ENCODE measurements around the gene ZNF3. TPM values are rescaled to one million over a fixed set of nuclear protein-coding genes. Genes with fewer than 3 reads are reported as not detected.

The ZNF3 gene
- total and polyA plus RNA-seq, 9 of the 15 experiments (the other 6 are each of a cell fraction or from before 2014, with no cell fraction given): 30.0 to 64.9 (median 51.5) TPM

DNA sequence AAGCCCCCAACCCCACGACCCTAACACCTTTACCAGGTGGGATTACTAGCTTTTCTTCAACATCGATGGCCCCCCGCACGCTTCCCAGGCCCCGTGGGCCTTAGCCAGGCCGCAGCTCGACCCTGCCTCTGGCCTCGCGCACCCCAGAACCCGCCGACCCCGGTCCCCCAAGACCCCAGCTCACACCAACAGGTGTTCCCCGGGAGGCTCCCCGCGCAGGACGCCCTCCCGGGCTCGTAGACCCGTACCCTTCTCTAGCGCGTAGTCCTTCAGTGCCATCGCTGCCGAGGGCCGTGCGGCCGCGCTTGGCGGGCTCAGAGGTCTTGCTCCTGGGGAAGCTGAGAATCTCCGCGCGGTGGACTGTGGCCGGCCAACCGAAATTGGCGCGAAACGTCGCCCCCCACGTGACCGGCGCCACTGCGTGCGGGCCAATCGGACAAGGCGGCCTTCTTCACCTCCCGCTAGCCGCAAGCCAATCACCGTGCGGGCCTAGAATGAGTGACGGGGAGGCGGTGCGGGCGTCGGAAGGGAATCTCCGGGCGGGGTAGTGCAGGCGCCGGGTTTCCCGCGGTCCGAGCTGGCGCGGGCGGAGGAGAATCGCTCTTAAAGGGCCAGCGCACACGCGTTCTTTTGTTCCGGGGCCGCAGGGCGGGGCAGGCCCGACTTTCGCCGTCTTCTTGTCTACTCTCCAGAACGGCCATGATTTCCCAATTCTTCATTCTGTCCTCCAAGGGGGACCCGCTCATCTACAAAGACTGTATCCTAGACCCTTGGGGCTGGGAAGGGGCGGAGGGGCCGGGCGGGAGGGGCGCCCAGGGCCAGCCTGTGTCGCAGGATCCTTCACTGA, 19.7 kb upstream of the ZNF3 start, which contains the start of the genes AP4M1 and MCM7 (continued):
- TF ChIP-seq HMGN3 (IDR thresholded peaks at IDR 0.05; ENCODE audit: borderline replicate concordance, extremely low read depth, insufficient read length, low read depth, low read length) (peak; percentile 26), SMC3 (conservative IDR thresholded peaks at IDR 0.05; ENCODE audit: insufficient read depth, low read depth, low read length) (no peak; the same call in 1 of the 2 replicates), ZNF589 (CRISPR knock-in tag; IDR thresholded peaks at IDR 0.05; ENCODE audit: low read depth) (0 out of 2 replicates have a peak, but pooled peaks have one; percentile 37), ZNF592 (IDR thresholded peaks at IDR 0.05) (peak; percentile 3; the same call in 1 of the 2 replicates), PYGO2 (tag; IDR thresholded peaks at IDR 0.05) (no peak), ETV5 (CRISPR knock-in tag; IDR thresholded peaks at IDR 0.05; ENCODE audit: low read depth) (peak; percentile 85), ILF3 (IDR thresholded peaks at IDR 0.05; ENCODE audit: borderline replicate concordance) (no peak), NEUROD1 (IDR thresholded peaks at IDR 0.05; ENCODE audit: borderline replicate concordance, low read depth, low read length, partially characterized antibody) (peak; percentile 87), PHF20 (IDR thresholded peaks at IDR 0.05; ENCODE audit: partially characterized antibody) (no peak), KDM4B (IDR thresholded peaks at IDR 0.05; ENCODE audit: borderline replicate concordance in 2 of 2, low read depth in 1 of 2) (no peak), ZNF551 (CRISPR knock-in tag; IDR thresholded peaks at IDR 0.05) (no peak), SP2 (IDR thresholded peaks at IDR 0.05; ENCODE audit: extremely low read depth, low read depth, low read length, poor library complexity, severe bottlenecking) (peak; percentile 64), GTF2F1 (IDR thresholded peaks at IDR 0.05; ENCODE audit: low read depth, low read length) (peak; percentile 61; the same call in 1 of the 2 replicates), TAL1 (IDR thresholded peaks at IDR 0.05) (no peak), CREB1 (IDR thresholded peaks at IDR 0.05) (peak; percentile 43), CREB1 (CRISPR knock-in tag; IDR thresholded peaks at IDR 0.05) (peak; percentile 82), ESRRB (CRISPR knock-in tag; IDR thresholded peaks at IDR 0.05; ENCODE audit: borderline replicate concordance) (no peak)
- TF ChIP-seq, protein P1, sequence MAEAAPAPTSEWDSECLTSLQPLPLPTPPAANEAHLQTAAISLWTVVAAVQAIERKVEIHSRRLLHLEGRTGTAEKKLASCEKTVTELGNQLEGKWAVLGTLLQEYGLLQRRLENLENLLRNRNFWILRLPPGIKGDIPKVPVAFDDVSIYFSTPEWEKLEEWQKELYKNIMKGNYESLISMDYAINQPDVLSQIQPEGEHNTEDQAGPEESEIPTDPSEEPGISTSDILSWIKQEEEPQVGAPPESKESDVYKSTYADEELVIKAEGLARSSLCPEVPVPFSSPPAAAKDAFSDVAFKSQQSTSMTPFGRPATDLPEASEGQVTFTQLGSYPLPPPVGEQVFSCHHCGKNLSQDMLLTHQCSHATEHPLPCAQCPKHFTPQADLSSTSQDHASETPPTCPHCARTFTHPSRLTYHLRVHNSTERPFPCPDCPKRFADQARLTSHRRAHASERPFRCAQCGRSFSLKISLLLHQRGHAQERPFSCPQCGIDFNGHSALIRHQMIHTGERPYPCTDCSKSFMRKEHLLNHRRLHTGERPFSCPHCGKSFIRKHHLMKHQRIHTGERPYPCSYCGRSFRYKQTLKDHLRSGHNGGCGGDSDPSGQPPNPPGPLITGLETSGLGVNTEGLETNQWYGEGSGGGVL (CRISPR knock-in tag; IDR thresholded peaks at IDR 0.05): no peak
- TF ChIP-seq, protein P2, sequence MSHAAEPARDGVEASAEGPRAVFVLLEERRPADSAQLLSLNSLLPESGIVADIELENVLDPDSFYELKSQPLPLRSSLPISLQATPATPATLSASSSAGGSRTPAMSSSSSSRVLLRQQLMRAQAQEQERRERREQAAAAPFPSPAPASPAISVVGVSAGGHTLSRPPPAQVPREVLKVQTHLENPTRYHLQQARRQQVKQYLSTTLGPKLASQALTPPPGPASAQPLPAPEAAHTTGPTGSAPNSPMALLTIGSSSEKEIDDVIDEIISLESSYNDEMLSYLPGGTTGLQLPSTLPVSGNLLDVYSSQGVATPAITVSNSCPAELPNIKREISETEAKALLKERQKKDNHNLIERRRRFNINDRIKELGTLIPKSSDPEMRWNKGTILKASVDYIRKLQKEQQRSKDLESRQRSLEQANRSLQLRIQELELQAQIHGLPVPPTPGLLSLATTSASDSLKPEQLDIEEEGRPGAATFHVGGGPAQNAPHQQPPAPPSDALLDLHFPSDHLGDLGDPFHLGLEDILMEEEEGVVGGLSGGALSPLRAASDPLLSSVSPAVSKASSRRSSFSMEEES (CRISPR knock-in tag; IDR thresholded peaks at IDR 0.05): peak; percentile 96
